Activated T-helper 17 cell treated with anti-CD3 and anti-CD28 coated beads, Interleukin-2, amount 50 U/mL, for 72 hours (primary cell): ENCODE measurements around the gene SERGEF. TPM values are rescaled to one million over a fixed set of nuclear protein-coding genes. Genes with fewer than 3 reads are reported as not detected.

ENCODE experiments used
- ATAC-seq: fragments of 150-1000 bp; cut with Tn5 transposase; replicated peaks from 2 replicates; pipeline ENCODE4 v1.10.0; 2021; ENCODE audit warnings: mild to moderate bottlenecking, moderate library complexity
- H3K27ac Mint-ChIP-seq: one replicate; pipeline ENCODE4 v1.8.0; 2022; ENCODE audit warnings: mixed read lengths
- H3K27me3 Mint-ChIP-seq: one replicate; pipeline ENCODE4 v1.8.0; 2022; ENCODE audit warnings: mixed read lengths
- H3K36me3 Mint-ChIP-seq: one replicate; pipeline ENCODE4 v1.8.0; 2022; ENCODE audit warnings: low read depth, mild to moderate bottlenecking, mixed read lengths
- H3K4me1 Mint-ChIP-seq: one replicate; pipeline ENCODE4 v1.8.0; 2022; ENCODE audit warnings: mixed read lengths
- H3K4me3 Mint-ChIP-seq: one replicate; pipeline ENCODE4 v1.8.0; 2022; ENCODE audit warnings: mild to moderate bottlenecking, mixed read lengths
- H3K9me3 Mint-ChIP-seq: one replicate; pipeline ENCODE4 v1.8.0; 2022; ENCODE audit warnings: mixed read lengths
- total RNA-seq, 2 donors: library from RNA; stranded (reverse); gene quantifications; one replicate each; pipeline ENCODE4 v1.2.3, GENCODE V29; 2022

SERGEF gene
- total RNA-seq, 2 donors from 2014 or later = 47.9 to 76.0 TPM

GRCh38 chr11:17951685-17952388 lies 61.0 kb downstream of the SERGEF start:
- Mint-ChIP-seq H3K27me3 (no peaks in the 10 kb centered on the region), H3K4me1 (peaks cover 4% of the 10 kb centered on the region), H3K27ac (no peak overlapping the region), H3K36me3 (peaks cover 92% of the 10 kb centered on the region), H3K9me3 (no peaks in the 10 kb centered on the region), H3K4me3 (no peak overlapping the region)
- no peak for ATAC-seq

GRCh38 chr11:17950644-17951043 lies 62.2 kb downstream of the SERGEF start:
- no peak overlapping the region for H3K27ac Mint-ChIP-seq
- peaks cover 4% of the 10 kb centered on the region for H3K4me1 Mint-ChIP-seq
- H3K9me3 Mint-ChIP-seq = no peaks in the 10 kb centered on the region
- no peaks in the 10 kb centered on the region for H3K27me3 Mint-ChIP-seq
- no peak overlapping the region for H3K4me3 Mint-ChIP-seq
- ATAC-seq = no peak
- H3K36me3 Mint-ChIP-seq = peaks cover 92% of the 10 kb centered on the region

DNA sequence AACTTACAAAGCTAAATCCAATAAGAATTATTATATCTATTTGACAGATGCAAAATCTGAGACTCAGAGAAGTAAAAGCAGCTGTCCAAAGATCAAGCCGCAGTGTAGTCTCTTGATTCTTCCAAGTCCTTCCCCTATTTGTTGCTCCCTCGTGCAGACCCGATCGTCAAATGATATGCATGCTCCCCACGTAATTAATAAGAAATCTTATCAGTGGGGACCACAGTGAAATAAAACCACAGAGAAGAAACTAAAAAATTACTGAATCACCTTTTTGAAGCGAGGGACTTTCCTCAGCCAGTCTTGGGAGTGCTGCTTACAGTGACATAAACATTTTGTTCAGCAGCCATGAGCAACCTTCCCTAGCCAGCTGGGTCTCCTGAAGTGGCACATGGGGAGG lies 64.6 kb downstream of the SERGEF start:
- no peak for ATAC-seq
- Mint-ChIP-seq H3K4me1 (peaks cover 4% of the 10 kb centered on the region), H3K9me3 (no peaks in the 10 kb centered on the region), H3K27ac (no peak overlapping the region), H3K27me3 (no peaks in the 10 kb centered on the region), H3K36me3 (peaks cover 95% of the 10 kb centered on the region), H3K4me3 (no peak overlapping the region)

DNA sequence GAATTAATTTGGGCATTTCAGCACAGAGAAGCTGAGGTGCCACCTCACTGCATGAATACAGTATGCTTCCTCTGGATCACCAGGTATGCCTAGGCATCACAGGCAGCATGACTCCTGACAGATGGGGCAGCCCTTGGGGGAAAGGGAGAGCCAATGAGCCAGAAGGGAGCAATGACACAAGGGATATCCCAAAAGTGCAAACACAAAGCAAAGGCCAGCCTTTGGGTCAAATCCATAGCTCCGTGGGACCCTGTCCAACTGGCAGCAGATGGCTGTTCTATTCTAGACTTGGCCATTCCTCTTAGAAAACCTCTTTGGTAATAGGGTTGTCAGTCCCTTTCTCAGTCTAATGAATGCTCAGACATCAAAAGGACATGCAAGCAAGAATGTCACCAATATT lies 73.3 kb downstream of the SERGEF start:
- Mint-ChIP-seq H3K36me3 (peaks cover 42% of the 10 kb centered on the region), H3K27me3 (no peaks in the 10 kb centered on the region), H3K9me3 (no peaks in the 10 kb centered on the region), H3K27ac (no peak overlapping the region), H3K4me1 (no peaks in the 10 kb centered on the region), H3K4me3 (no peak overlapping the region)
- ATAC-seq = no peak

GRCh38 chr11:17936790-17937189 lies 76.1 kb downstream of the SERGEF start:
- Mint-ChIP-seq H3K27me3 (no peaks in the 10 kb centered on the region), H3K4me3 (no peak overlapping the region), H3K27ac (no peak overlapping the region), H3K9me3 (no peaks in the 10 kb centered on the region), H3K4me1 (no peaks in the 10 kb centered on the region), H3K36me3 (peaks cover 47% of the 10 kb centered on the region)
- ATAC-seq = no peak

- H3K27me3 Mint-ChIP-seq = no peaks in the 10 kb centered on the region
- no peak overlapping the region for H3K27ac Mint-ChIP-seq
- no peak overlapping the region for H3K4me3 Mint-ChIP-seq
- H3K4me1 Mint-ChIP-seq = no peaks in the 10 kb centered on the region
- H3K36me3 Mint-ChIP-seq = peaks cover 54% of the 10 kb centered on the region
- no peak for ATAC-seq
- no peaks in the 10 kb centered on the region for H3K9me3 Mint-ChIP-seq
Observed at GRCh38 chr11:17934194-17934593, 78.7 kb downstream of the SERGEF start.

DNA sequence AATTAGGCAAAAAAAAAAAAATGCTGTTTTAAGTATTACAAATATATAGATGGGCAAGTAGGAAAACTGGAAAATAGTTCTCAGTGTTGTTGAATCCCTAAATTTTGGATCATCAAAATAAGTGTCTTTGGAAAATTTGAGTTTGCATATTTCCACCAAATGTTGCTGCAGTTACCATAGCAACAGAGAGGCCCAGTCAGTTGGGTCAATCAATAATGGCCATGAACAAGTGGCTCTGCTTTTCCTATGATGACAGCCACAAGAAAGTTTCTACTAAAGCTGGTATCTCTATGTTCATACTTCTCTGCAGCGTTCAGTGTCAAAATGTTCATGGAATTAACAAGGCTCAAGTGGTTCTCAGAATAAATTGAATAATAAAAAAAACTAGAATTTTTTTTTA lies 79.1 kb downstream of the SERGEF start:
- no peak overlapping the region for H3K27ac Mint-ChIP-seq
- no peaks in the 10 kb centered on the region for H3K4me1 Mint-ChIP-seq
- ATAC-seq = no peak
- H3K36me3 Mint-ChIP-seq = peaks cover 56% of the 10 kb centered on the region
- no peak overlapping the region for H3K4me3 Mint-ChIP-seq
- H3K27me3 Mint-ChIP-seq = no peaks in the 10 kb centered on the region
- no peaks in the 10 kb centered on the region for H3K9me3 Mint-ChIP-seq

DNA sequence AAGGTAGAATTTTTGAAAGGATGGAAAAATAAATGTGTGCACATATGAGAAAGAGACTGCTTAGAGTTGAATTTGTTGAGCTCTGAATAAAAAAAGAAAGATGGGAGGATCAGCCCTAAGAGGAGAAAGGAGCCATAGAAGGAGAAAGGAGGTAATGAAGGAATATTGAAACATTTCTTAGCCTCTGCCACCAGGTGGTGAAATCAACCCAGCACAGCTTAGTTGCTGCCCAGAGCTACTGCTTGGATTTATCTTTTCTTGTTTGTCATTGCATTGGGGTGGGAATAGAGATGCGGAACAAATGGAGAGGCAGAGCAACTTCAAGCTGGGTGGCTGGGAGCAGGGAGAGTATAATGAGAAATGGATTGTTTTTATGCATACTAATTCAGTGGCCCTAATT lies 80.4 kb downstream of the SERGEF start:
- no peak for ATAC-seq
- H3K27me3 Mint-ChIP-seq = no peaks in the 10 kb centered on the region

GRCh38 chr11:17931595-17931994 lies 81.3 kb downstream of the SERGEF start:
- Mint-ChIP-seq H3K4me3 (no peak overlapping the region), H3K27ac (no peak overlapping the region), H3K4me1 (no peaks in the 10 kb centered on the region), H3K9me3 (no peaks in the 10 kb centered on the region), H3K36me3 (peaks cover 65% of the 10 kb centered on the region), H3K27me3 (no peaks in the 10 kb centered on the region)
- no peak for ATAC-seq

More for the DNA sequence above, 80.4 kb downstream of the SERGEF start:
- H3K4me3 Mint-ChIP-seq = no peak overlapping the region
- no peak overlapping the region for H3K27ac Mint-ChIP-seq
- H3K36me3 Mint-ChIP-seq = peaks cover 62% of the 10 kb centered on the region
- H3K4me1 Mint-ChIP-seq = no peaks in the 10 kb centered on the region
- no peaks in the 10 kb centered on the region for H3K9me3 Mint-ChIP-seq

DNA sequence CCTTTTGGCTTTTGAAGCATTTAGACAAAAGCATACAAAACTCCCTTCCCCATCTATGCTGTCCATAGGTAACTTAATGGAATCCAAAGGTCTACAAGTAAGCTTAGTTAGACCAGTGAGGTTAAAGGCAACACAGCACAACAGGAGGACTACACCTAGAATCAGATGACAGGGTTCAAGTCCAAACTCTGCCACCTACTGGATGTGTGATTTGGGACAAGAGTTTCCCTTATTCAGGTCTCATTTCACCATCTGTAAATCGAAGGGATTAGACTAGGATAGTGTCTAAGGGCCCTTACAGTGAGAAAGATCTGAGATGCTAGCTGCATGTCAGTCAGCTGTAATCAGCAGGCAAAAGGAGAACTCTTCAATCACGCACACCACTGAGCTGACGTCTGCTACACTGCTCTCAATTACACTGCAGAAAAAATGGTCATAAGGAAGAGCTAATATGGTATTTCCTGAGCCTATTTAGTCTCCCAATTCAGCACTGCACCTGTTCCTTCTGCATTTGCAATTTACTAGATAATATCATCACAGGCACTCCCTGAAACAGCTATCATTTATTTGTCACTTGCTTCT lies 82.2 kb downstream of the SERGEF start:
- no peak overlapping the region for H3K4me3 Mint-ChIP-seq
- no peak for ATAC-seq
- no peaks in the 10 kb centered on the region for H3K27me3 Mint-ChIP-seq
- no peaks in the 10 kb centered on the region for H3K4me1 Mint-ChIP-seq
- peaks cover 65% of the 10 kb centered on the region for H3K36me3 Mint-ChIP-seq
- H3K27ac Mint-ChIP-seq = no peak overlapping the region
- H3K9me3 Mint-ChIP-seq = no peaks in the 10 kb centered on the region

DNA sequence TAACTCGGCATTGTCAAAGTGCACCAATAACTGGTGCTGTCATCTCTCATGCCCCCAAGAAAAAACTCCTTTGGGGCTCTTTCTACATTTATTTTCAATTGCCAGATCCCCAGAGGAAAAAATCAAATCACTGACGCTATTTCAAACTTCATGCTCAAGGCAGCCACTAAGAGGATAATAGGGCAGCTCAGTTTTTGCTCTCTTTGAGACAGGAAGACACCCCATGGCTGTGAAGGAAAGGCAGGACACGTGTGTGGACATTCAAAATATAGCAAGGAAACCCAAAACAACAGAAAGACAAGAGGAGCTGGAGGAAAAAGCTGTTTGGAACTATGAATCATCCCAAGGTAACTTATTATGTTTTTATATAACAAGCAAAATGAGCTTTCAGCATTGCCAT lies 83.7 kb downstream of the SERGEF start:
- no peak for ATAC-seq

GRCh38 chr11:17927681-17928343 lies 85.0 kb downstream of the SERGEF start:
- H3K9me3 Mint-ChIP-seq = no peaks in the 10 kb centered on the region
- ATAC-seq = no peak
- no peaks in the 10 kb centered on the region for H3K27me3 Mint-ChIP-seq
- no peak overlapping the region for H3K4me3 Mint-ChIP-seq
- peaks cover 61% of the 10 kb centered on the region for H3K36me3 Mint-ChIP-seq
- H3K27ac Mint-ChIP-seq = no peak overlapping the region
- H3K4me1 Mint-ChIP-seq = no peaks in the 10 kb centered on the region

More for the DNA sequence above, 83.7 kb downstream of the SERGEF start:
- H3K27ac Mint-ChIP-seq = no peak overlapping the region
- H3K4me1 Mint-ChIP-seq = no peaks in the 10 kb centered on the region
- H3K9me3 Mint-ChIP-seq = no peaks in the 10 kb centered on the region
- no peak overlapping the region for H3K4me3 Mint-ChIP-seq
- H3K27me3 Mint-ChIP-seq = no peaks in the 10 kb centered on the region
- peaks cover 59% of the 10 kb centered on the region for H3K36me3 Mint-ChIP-seq

DNA sequence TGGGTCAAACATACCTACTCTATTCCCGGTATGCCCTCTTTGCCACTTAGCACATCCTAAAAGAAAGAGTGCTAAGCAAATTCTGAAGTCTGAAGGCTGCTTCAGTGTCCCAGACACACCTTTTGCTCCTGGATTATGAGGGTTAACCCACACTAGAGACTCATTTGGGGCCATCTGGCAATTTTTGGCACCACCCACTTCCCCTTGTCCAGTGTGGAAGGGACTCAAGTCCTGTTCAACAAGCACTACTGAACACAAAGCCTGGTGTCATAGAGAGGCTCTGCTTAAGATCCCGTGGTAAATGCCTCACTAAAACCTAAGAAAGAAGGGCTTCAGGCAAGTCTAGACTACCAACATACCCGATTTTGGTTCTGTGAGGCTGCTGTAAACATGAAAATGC lies 85.8 kb downstream of the SERGEF start:
- no peak overlapping the region for H3K4me3 Mint-ChIP-seq
- H3K36me3 Mint-ChIP-seq = peaks cover 57% of the 10 kb centered on the region
- H3K27me3 Mint-ChIP-seq = no peaks in the 10 kb centered on the region
- no peaks in the 10 kb centered on the region for H3K9me3 Mint-ChIP-seq
- ATAC-seq = no peak
- H3K4me1 Mint-ChIP-seq = no peaks in the 10 kb centered on the region
- no peak overlapping the region for H3K27ac Mint-ChIP-seq

DNA sequence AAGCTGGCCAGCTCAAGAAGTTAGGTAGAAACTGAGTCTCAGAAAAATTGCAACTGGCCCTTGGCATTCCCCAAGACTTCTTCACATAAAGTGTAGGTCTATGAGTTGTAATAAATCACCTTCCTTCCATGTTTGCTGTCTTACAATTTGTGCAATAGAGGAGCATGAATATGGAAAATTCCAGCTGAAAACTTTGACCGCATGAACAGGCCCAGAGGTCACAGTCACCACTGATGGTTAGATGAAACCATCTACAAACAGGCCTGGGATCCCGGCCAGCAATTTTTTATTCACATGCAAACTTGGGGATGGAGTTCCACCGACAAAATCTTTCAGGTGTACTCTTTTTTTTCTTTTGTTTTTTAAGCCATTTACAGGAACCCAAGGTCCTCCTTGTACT lies 88.1 kb downstream of the SERGEF start:
- Mint-ChIP-seq H3K9me3 (no peaks in the 10 kb centered on the region), H3K36me3 (peaks cover 61% of the 10 kb centered on the region), H3K4me1 (peaks cover 4% of the 10 kb centered on the region), H3K27ac (no peak overlapping the region), H3K27me3 (no peaks in the 10 kb centered on the region), H3K4me3 (no peak overlapping the region)
- no peak for ATAC-seq

DNA sequence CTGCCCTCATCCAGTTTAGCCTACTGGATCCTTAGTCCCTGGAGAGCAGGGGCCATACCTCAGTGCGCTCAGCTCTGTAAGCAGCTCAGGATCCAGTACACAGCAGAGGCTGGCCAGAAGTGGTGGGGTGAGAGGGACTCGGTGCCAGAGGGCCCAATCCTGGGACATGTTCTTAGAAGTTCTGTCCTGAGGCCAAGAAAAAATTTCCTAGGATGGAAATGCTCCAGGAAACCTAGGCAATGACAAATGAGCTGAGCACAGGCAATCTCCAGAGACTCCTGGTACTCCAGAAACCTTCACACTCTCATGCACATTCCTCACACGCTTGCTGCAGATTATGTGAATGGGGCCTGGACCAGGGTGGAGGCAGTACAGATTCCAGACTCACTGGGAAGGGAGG lies 89.6 kb downstream of the SERGEF start:
- no peak overlapping the region for H3K4me3 Mint-ChIP-seq
- H3K27me3 Mint-ChIP-seq = no peaks in the 10 kb centered on the region
- ATAC-seq = no peak
- no peak overlapping the region for H3K27ac Mint-ChIP-seq
- no peaks in the 10 kb centered on the region for H3K9me3 Mint-ChIP-seq
- H3K4me1 Mint-ChIP-seq = peaks cover 9% of the 10 kb centered on the region
- H3K36me3 Mint-ChIP-seq = peaks cover 64% of the 10 kb centered on the region
